Posterior cingulate gyrus (tissue), 11 donors: Measurements from ENCODE around the gene PMM2.
"Not testable (repeated sequence)": the region's sequence is repeated elsewhere in the genome, so short reads cannot be mapped to it uniquely, and the experiment has no call there.

ENCODE experiments used
- DNase-seq, 10 donors: peaks; one replicate each; pipeline versions ENCODE4 v3.0.0 to v3.0.0-alpha.2; 2020 to 2021; ENCODE audit warnings: mixed read lengths in 3 of 10
- intact Hi-C: fragments of 100-400 bp; cut with DNase I; formaldehyde crosslinking; loops from one replicate; pipeline ENCODE4 v1.15.1; 2023

PMM2 gene

DNA sequence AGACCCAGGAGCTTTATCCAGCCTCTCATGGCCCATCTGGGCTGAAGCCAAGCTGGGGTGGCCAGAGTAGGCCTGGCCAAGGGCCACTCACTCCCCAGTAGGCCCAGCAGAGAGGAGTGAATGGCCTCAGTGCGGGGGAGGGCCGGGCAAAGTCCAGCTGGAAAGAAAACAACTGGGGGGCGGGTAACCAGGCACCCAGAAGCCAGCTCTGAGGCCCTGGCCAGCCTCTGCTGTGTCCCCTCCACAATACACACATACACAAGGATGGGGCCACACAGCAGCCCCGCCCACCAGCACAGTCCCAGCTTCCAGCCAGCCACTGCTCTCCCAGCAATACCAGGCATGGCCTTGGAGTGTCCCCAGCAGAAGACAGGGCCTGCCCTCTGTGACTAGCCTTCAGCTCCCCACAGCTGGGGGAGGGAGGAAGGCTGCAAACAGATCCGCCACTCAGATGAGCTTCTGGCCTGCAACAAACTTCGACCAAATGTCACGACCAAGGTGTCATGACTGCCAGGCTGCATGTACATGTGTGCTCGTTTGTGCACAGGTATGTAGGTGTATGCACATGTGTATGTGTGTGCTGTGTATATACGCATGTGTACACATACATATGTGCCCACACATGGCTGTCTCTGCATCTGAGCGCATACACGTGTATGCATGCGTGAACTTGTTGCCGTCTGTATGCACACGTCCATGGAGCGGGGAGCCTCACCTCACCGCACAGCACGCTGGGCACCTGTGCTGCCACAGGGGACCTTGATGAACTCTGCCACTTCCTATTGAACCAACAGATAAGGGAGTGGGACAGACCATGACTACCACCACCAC is 66.2 kb downstream of the PMM2 start:
- peak; percentile 77 to 99 (median 88) for DNase-seq
- intact Hi-C loops, result loop anchor here (5.0 kb wide), 1 partner anchor 67 kb away; the partner anchor contains the start of genes PMM2 and TMEM186

DNA sequence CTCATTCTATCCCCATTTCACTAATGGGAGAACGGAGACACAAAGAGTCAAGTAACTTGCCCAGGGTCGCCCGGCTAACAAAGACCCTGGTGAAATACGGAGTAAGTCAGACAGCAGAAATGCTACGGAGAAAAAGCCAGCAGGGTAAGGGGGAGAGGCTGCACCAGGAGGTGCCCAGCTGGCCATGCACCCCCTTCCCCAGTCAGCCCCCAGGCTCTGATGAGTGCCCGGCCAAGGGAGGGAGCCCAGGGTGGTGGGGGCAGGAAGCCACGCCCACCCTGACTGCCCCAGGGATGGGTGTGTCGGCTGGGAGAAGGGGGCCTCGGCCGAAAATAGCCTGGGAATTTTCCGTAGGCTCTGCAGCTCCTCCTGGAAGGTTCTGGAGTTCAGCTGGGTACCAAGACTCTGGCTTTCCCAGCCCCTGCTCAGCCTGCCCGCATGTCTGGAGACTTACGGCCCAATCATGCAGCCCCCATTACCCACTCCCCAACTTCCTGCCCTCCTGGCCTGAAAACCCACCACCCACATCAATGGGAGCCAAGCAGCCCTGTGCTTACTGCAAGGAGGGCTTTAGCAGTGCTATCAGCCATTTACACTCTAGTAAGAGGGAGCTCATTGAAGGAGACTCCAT is 67.0 kb downstream of the PMM2 start:
- intact Hi-C loops, result loop anchor here (5.0 kb wide), 1 partner anchor 67 kb away; the partner anchor contains the start of genes PMM2 and TMEM186
- DNase-seq, result peak in 3 of 10 donors; percentile 27 to 72 (median 57)

DNA sequence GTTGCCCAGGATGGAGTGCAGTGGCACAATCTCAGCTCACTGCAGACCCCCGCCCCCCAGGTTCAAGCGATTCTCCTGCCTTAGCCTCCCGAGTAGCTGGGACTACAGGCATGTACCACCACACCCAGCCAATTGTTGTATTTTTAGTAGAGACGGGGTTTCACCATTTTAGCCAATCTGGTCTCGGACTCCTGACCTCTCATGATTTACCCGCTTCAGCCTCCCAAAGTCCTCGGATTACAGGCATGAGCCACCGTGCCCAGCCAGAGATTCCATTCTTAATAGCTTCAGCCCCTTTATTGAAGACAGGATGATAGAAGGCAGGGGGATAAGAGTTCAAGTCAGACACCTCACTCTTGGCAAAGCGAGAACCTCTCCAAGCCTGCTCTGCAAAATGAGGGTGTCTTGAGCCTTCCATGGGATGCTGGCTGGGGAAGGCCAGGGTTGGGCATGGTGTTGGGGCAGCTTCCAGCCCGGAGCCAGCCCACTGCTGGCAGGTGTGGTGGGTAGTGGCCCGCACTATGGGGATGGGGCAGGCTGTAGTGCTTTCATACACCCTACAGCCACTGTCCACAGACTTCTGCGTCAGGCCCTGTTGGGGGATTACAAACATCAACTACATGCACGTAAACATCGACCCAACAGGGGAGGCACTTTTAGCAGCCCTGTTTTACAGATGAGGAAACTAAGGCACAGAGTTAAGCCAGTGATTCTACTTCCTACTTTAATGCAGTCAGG is 67.7 kb downstream of the PMM2 start:
- DNase-seq, result peak in 1 of 10 donors; percentile 32
- intact Hi-C loops, result no loop called here

DNA sequence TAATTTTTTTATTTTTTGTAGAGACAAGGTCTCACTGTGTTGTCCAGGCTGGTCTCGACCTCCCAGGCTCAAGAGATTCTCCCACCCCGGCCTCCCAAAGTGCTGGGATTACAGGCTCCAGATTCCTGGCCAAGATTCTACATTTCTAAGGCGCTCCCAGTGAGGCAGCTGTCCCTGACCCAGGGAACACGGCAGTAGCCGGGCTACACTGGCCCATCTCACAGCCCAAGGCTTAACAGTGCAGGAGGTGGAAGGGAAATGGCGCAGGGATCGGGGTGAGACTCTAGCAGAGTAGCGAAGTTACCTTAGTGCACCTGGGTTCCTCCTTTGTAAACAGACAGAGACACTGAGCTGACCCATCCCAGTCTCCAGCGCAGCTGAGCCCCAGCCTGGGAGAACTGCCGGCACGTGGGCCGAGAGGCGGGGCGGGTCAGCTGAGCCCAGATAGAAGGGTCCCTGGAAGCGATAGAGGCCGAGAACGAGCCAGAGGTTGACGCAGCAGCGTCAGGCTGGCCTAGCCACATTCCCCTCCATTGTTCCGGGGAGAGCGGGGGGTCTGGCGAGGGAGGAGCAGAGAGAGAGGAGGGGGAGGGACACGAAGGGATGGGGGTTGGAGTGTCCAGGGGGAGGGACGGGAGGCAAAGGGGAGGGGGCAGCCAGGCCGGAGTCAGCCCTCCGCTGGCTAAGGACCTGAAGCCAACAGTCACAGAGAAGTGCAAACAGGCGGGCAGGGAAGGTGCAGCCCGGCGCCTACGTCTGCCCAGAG is 68.7 kb downstream of the PMM2 start:
- DNase-seq, result peak in 8 of 10 donors; percentile 52 to 94 (median 67)
- intact Hi-C loops, result no loop called here

DNA sequence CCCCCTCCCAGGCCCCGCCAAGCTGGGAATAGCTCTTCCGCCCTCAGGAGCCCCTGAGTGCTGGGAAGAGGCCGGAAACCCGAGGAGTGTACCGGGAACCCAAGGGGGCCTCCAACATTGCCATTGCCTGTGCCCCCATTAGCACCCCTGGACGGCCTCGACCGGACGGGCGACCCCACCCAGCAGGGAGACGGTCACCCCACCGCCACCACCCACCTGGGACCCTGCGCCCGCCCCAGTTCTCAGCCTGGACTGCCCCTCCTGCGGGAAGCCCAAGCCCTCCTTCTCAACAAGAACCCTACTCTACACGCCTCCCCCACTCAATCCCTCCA is 69.2 kb downstream of the PMM2 start:
- DNase-seq, result no peak
- intact Hi-C loops, result no loop called here

DNA sequence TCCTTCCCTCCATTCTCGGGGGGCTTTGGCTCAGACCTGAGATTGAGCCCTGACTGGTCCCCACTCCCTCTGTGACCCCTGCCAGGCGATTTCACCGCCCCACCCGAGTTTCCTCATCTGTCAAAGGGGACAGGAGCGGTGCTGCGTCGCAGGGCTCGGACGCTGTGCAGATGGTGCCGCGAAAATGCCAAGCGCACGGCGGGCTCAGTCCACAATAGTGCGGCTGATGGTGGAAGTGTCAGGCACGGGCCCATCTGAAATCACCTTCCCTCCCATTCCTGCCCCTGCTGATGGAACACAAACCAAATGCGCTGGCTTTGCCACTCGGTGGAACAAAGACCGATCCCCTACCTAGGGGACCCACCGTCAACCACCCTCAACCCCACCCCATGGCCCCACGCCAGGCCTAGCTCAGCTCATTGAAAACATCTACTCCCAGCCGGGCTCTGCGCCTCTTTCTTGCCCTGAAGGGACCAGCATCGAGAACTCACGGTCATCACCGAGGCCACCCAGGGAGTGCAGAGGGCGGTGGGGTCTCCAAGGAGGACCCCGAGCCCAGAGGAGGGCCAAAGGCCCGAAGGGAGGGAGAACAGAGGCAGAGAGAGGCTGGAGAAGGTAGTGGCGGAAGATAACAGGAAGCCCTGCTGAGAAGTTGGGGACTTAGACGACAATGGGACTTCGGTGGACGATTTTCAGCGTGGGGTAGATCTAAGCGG is 69.7 kb downstream of the PMM2 start:
- intact Hi-C loops, result no loop called here
- peak in 4 of 10 donors; percentile 34 to 90 (median 60) for DNase-seq

DNA sequence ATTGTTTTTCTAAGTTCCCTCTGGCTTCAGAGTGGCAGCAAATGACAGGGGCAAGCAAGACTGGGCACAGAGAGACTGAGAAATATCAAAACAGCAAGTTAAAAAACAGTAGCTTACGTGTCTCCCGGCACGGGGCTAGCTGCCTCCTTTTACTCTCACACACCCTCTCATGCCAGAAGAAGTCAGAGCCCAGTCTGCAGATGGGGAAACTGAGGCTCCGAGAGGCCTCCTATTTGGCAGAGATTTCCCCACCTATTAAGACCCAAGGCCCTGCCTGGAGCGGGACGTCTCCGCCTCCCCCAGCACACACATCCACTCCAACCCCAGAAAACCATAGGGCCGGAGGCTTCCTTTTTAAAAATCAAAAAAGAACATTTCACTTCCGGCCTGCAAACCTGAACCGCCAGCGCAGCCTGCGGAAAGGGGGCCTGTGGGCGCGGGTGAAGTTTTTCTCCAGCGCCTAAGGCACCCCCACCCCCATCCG is 70.3 kb downstream of the PMM2 start:
- intact Hi-C loops, result loop anchor here (1.0 kb wide), 1 partner anchor 223 kb away; the partner anchor contains the start of gene HAPSTR1
- no peak for DNase-seq

- DNase-seq, result peak; percentile 62 to 97 (median 72)
Observed at GRCh38 chr16:8868416-8869211, 71.0 kb downstream of the PMM2 start, which contains the start of gene CARHSP1. TSS of gene CARHSP1 (minus strand) at chr16:8869006. CDS start at chr16:8859328, 9,678 bp downstream.

GRCh38 chr16:8869212-8869987 is 71.8 kb downstream of the PMM2 start:
- intact Hi-C loops, result no loop called here
- DNase-seq, result no peak

More at GRCh38 chr16:8868416-8869211, 71.0 kb downstream of the PMM2 start, which contains the start of gene CARHSP1:
- intact Hi-C loops, result loop anchor here (1.0 kb wide), 1 partner anchor 223 kb away; the partner anchor contains the start of gene HAPSTR1

DNA sequence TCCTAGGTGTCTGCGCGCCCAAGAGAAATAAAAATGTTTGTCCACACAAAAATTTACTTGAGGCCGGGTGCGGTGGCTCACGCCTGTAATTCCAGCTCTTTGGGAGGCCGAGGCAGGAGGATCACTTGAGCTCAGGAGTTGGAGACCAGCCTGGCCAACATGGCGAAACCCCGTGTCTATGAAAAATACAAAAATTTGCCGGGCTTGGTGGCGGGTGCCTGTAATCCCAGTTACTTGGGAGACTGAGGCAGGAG is 72.3 kb downstream of the PMM2 start:
- intact Hi-C loops, DNase-seq: not testable (repeated sequence)

GRCh38 chr16:8872071-8872470 is 74.4 kb downstream of the PMM2 start:
- no peak for DNase-seq
- intact Hi-C loops, result no loop called here

DNA sequence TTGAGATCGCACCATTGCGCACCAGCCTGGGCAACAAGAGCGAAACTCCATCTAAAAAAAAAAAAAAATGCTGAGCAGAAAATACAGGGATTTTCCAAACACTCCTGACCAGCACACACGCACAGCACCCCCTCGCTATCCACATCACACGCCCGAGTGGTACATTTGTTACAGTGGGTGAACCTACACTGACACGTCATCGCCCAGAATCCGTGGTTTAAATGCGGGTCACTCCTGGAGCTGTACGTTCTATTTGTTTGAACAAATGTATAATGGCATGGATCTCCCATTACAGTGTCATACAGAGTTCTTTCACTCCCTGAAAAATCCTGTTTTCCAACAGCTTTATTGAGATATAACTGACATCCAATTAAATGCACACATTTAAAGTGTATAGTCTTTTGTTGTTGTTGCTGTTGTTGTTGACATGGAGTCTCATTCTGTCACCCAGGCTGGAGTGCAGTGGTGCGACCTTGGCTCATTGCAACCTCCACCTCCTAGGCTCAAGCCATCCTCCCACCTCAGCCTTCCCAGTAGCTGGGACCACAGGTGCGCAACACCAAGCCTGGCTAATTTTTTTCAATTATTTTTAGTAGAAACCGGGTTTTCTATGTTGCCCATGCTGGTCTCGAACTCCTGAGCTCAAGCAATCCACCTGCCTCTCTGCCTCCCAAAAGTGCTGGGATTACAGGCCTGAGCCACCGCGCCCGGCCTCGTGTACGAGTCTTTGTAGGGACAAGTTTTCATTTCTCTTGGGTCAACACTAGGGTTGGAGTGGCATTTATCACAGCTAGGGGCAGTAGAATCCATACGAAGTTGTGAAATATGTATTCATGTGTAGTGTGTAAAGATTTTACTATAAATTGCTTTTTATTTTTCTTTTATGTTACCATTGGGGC is 75.6 kb downstream of the PMM2 start:
- DNase-seq, result no peak
- intact Hi-C loops, result no loop called here

DNA sequence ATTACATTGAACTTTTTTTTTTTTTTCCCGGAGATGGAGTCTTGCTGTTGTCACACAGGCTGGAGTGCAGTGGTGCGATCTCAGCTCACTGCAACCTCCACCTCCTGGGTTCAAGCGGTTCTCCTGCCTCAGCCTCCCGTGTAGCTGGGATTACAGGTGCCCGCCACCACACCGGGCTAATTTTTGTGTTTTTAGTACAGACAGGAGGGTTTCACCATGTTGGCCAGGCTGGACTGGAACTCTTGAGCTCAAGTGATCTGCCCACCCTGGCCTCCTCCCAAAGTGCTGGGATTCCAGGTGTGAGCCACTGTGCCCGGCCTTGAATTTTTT is 76.2 kb downstream of the PMM2 start:
- DNase-seq, intact Hi-C loops: not testable (repeated sequence)

GRCh38 chr16:8874388-8874787 is 76.7 kb downstream of the PMM2 start:
- no peak for DNase-seq
- intact Hi-C loops, result no loop called here

GRCh38 chr16:8875317-8875716 is 77.7 kb downstream of the PMM2 start:
- DNase-seq, intact Hi-C loops: not testable (repeated sequence)

DNA sequence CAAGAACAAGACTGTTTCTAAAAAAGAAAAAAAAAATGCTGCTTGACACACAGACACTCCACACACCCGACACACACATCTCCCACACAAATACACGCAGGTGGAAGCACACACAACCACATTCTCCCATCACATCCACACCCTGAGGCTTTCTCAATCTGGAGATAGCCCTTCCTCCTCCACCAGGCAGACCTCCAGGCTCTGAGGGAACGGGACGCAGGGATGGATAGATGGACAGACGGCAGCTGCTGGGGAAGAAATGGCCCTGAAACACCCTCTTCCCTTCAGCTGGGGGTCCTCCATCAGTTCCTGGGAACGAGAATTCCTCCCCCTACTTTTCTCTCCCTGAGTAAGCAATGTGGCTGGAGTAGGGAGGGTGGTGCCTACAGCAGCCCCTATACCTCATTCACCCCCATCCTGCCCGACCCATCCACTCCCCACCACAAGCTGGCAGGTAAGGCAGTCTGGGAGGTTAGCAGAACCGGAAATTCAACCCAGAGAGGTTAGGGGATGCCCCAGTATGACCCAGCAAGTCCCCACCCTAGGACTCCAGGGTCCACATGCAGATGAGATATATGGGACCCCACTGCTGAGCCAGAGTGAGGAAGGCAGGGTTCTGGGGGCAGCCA is 80.4 kb downstream of the PMM2 start:
- DNase-seq, result peak in 4 of 10 donors; percentile 8 to 61 (median 38)
- intact Hi-C loops, result no loop called here

DNA sequence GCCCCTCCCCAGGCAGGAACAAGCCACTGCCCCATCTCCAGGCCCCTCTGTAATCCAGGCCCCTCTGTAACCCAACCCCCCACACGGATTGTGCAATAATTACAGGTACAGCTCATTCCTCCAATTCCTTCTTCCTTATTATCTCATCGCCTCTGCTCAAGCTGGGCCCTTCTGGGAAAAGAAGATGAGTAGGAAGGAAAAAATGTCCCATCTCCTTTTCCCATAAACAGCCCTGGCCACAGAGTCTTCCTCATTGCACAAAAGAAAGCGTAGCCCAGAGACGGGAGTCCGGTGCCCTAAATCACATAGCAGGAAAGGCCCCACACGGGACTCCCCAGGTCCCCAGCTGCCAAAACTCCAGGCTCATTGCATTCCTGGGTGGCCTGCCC is 80.9 kb downstream of the PMM2 start:
- peak in 4 of 10 donors; percentile 7 to 44 (median 30) for DNase-seq
- intact Hi-C loops, result no loop called here
